Loucy (cell line): ENCODE results near the gene SLC9A9.

Experiments used
- H2AFZ ChIP-seq: fragments of 200-600 bp; sonication (generic); 2 replicates; pipeline ENCODE4 v1.6.0; 2016; ENCODE audit warnings: antibody characterized with exemption, mild to moderate bottlenecking, low read length, moderate library complexity
- H3F3A ChIP-seq: fragments of 200-600 bp; 2 replicates; pipeline ENCODE4 v1.6.0; 2016; ENCODE audit warnings: antibody characterized with exemption, low read depth, mild to moderate bottlenecking
- H3K27me3 ChIP-seq: fragments of 200-600 bp; sonication (generic); 2 replicates; pipeline ENCODE4 v1.6.1; 2014; ENCODE audit warnings: low read length, mild to moderate bottlenecking; ENCODE audit not compliant: insufficient read depth, poor library complexity, severe bottlenecking
- H3K36me3 ChIP-seq: fragments of 200-600 bp; sonication (generic); 2 replicates; pipeline ENCODE4 v1.6.1; 2016; ENCODE audit warnings: low read length; ENCODE audit not compliant: insufficient read depth
- H3K4me1 ChIP-seq: fragments of 200-600 bp; sonication (generic); 2 replicates; pipeline ENCODE4 v1.5.1; 2014; ENCODE audit warnings: low read length, mild to moderate bottlenecking; ENCODE audit not compliant: insufficient read depth, poor library complexity, severe bottlenecking
- H3K4me2 ChIP-seq: fragments of 200-600 bp; sonication (generic); 2 replicates; pipeline ENCODE4 v1.6.0; 2014; ENCODE audit warnings: antibody characterized with exemption, low read length, low read depth, mild to moderate bottlenecking; ENCODE audit not compliant: poor library complexity, severe bottlenecking
- H3K4me3 ChIP-seq: fragments of 200-600 bp; sonication (generic); 2 replicates; pipeline ENCODE4 v1.5.1; 2014; ENCODE audit warnings: low read length, mild to moderate bottlenecking, mixed read lengths; ENCODE audit not compliant: poor library complexity, severe bottlenecking
- H3K79me2 ChIP-seq: fragments of 200-600 bp; sonication (generic); 2 replicates; pipeline ENCODE4 v1.6.1; 2014; ENCODE audit warnings: low read length; ENCODE audit not compliant: insufficient read depth
- H3K9ac ChIP-seq: fragments of 200-600 bp; sonication (generic); 2 replicates; pipeline ENCODE4 v1.6.0; 2014; ENCODE audit warnings: mild to moderate bottlenecking, low read depth, low read length, moderate library complexity; ENCODE audit not compliant: poor library complexity, severe bottlenecking
- H3K9me2 ChIP-seq: fragments of 200-600 bp; sonication (generic); replicated peaks from 2 replicates; pipeline ENCODE4 v1.6.1; 2016; ENCODE audit warnings: low read depth, low read length, mixed read lengths
- H3K9me3 ChIP-seq: fragments of 200-600 bp; sonication (generic); 2 replicates; pipeline ENCODE4 v1.6.1; 2014; ENCODE audit warnings: mild to moderate bottlenecking, antibody characterized with exemption, low read length, low read depth; ENCODE audit not compliant: insufficient read depth
- H4K20me1 ChIP-seq: fragments of 200-600 bp; sonication (generic); 2 replicates; pipeline ENCODE4 v1.6.0; 2014; ENCODE audit warnings: antibody characterized with exemption, low read length, mild to moderate bottlenecking; ENCODE audit not compliant: insufficient read depth, poor library complexity, severe bottlenecking
- EZH2phosphoT487 ChIP-seq: fragments of 200-600 bp; IDR thresholded peaks from 2 replicates; pipeline ENCODE4 v1.6.1; 2018; ENCODE audit warnings: antibody characterized with exemption, mild to moderate bottlenecking, moderate library complexity, borderline replicate concordance
- TF ChIP-seq, protein P1 (sequence below): fragments of 200-600 bp; sonication (generic); conservative IDR thresholded peaks from 2 replicates; pipeline ENCODE4 v1.5.1; 2014; ENCODE audit warnings: mild to moderate bottlenecking, antibody characterized with exemption, low read length

SLC9A9 gene

DNA sequence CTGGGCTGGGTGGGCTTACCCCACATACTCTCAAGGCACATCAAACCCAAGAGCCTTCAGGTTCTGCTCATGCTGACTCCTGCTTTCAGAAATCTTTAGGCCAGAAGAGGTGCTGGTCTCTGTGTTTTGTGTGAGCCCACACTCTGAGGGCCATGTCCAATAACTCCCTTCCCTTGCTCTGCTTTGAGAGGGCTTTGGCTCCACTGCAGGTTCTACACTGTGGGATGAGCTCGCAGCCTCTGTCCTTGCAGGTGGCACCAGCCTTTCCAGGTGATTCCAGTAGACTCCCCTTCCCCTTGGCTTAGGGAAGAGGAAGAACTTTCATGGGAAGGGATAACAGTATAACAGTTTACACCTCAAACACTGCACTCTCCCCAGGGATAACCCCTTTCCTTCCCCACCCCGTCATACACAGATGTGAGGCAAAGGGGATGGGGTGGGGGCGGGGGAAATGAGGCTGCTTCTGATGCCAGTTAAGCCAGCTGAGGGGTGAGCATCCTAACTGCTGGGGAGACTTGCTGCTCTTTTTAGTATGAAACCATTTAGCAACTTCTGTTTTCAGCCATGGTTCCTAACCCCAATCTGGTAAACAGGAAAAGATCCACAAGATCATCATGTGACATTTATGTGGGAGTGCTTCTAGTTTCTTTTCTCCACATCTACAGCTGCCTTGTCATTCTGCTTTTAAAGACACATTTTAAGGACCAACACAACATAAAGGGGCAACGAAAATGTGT is 262.4 kb downstream of the SLC9A9 start:
- Histone ChIP-seq H3F3A (no peaks in the 10 kb centered on the region), H3K4me3 (no peak overlapping the region), H3K9me3 (no peaks in the 10 kb centered on the region), H3K79me2 (no peaks in the 10 kb centered on the region), H3K9me2 (no peaks in the 10 kb centered on the region), H4K20me1 (no peaks in the 10 kb centered on the region), H3K36me3 (no peaks in the 10 kb centered on the region), H3K27me3 (no peaks in the 10 kb centered on the region), H2AFZ (no peak overlapping the region), H3K9ac (no peak overlapping the region), H3K4me2 (no peak overlapping the region), H3K4me1 (peaks cover 4% of the 10 kb centered on the region)
- TF ChIP-seq EZH2phosphoT487, result no peak
- TF ChIP-seq, protein P1, sequence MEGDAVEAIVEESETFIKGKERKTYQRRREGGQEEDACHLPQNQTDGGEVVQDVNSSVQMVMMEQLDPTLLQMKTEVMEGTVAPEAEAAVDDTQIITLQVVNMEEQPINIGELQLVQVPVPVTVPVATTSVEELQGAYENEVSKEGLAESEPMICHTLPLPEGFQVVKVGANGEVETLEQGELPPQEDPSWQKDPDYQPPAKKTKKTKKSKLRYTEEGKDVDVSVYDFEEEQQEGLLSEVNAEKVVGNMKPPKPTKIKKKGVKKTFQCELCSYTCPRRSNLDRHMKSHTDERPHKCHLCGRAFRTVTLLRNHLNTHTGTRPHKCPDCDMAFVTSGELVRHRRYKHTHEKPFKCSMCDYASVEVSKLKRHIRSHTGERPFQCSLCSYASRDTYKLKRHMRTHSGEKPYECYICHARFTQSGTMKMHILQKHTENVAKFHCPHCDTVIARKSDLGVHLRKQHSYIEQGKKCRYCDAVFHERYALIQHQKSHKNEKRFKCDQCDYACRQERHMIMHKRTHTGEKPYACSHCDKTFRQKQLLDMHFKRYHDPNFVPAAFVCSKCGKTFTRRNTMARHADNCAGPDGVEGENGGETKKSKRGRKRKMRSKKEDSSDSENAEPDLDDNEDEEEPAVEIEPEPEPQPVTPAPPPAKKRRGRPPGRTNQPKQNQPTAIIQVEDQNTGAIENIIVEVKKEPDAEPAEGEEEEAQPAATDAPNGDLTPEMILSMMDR, result no peak

DNA sequence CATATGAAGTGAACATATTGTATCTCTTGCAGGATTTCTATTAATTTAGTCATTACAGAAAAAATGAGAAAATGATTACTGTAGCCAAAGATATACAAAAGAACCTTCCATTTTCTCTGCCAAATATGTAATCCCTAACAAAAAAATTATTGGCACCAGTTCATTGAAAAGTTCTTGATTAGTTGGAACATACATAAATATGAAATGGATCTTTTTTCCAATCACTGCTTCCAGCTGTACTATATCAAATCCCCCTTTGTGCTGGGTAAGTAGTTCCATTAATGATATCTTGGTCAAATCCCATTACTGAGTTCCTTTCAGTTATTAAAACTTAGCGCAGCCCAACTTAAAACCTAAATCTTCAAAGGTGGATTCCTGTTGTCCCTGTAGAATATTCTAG is 263.8 kb downstream of the SLC9A9 start:
- Histone ChIP-seq H3K36me3 (no peaks in the 10 kb centered on the region), H4K20me1 (no peaks in the 10 kb centered on the region), H3K9ac (no peak overlapping the region), H3K79me2 (no peaks in the 10 kb centered on the region), H3K9me2 (no peaks in the 10 kb centered on the region), H3F3A (no peaks in the 10 kb centered on the region), H3K27me3 (no peaks in the 10 kb centered on the region), H3K4me3 (no peak overlapping the region), H3K4me1 (peaks cover 4% of the 10 kb centered on the region), H3K4me2 (no peak overlapping the region), H2AFZ (no peak overlapping the region), H3K9me3 (no peaks in the 10 kb centered on the region)
- TF ChIP-seq EZH2phosphoT487, result no peak
- TF ChIP-seq, protein P1, result no peak

DNA sequence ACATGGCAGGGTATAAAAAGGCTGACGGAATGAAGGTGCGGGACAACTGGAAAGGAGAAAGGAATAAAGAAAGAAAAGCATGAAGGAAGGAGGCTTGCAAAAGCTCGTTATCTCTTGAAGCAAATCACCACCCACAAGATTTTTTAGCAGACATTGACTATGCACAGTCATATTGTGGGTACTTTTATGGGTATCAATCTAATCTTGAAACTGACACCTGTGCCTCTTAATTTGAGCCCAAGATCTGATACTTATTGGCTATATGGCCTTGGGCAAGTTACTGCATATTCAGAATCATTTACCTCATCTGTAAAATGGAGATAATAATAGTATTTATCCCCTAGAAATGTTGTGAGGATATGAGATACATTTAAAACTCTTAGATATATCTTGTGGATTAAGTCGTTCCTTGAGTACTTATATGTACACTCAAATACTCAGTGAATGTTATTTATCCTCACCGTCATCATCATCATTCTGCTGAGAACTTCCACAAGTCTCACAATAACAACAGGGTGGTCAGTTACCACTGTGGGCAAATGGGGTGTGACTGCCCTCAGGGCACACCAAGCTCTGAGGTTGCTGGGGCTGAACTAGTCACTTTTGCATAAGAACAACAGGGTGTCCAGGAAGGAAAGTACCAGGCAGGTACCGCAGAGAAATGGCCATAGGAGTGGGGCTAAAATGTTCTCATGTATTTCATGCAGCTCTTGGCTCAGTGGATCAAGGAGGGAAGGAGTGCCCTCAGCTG is 266.1 kb downstream of the SLC9A9 start:
- H3K27me3 ChIP-seq, result no peaks in the 10 kb centered on the region
- H4K20me1 ChIP-seq, result no peaks in the 10 kb centered on the region
- H3F3A ChIP-seq, result no peaks in the 10 kb centered on the region
- TF ChIP-seq EZH2phosphoT487, result no peak
- TF ChIP-seq, protein P1, result no peak
- H3K36me3 ChIP-seq, result no peaks in the 10 kb centered on the region
- H3K9me3 ChIP-seq, result no peaks in the 10 kb centered on the region
- no peak overlapping the region for H3K9ac ChIP-seq
- no peak overlapping the region for H3K4me2 ChIP-seq
- H3K4me1 ChIP-seq, result peaks cover 4% of the 10 kb centered on the region
- H3K79me2 ChIP-seq, result no peaks in the 10 kb centered on the region
- H3K9me2 ChIP-seq, result no peaks in the 10 kb centered on the region
- no peak overlapping the region for H2AFZ ChIP-seq
- H3K4me3 ChIP-seq, result no peak overlapping the region
